ENCODE data around the gene TRAIP. TPM values are rescaled to one million over a fixed set of nuclear protein-coding genes. Genes with fewer than 3 reads are reported as not detected.
"Not testable (repeated sequence)": the region's sequence is repeated elsewhere in the genome, so short reads cannot be mapped to it uniquely, and the experiment has no call there.

TRAIP gene, protein sequence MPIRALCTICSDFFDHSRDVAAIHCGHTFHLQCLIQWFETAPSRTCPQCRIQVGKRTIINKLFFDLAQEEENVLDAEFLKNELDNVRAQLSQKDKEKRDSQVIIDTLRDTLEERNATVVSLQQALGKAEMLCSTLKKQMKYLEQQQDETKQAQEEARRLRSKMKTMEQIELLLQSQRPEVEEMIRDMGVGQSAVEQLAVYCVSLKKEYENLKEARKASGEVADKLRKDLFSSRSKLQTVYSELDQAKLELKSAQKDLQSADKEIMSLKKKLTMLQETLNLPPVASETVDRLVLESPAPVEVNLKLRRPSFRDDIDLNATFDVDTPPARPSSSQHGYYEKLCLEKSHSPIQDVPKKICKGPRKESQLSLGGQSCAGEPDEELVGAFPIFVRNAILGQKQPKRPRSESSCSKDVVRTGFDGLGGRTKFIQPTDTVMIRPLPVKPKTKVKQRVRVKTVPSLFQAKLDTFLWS
- 2.0 TPM for total RNA-seq
- long read RNA-seq: 0 reads

- intact Hi-C loops (cut with DNase I): no loop called here
- DNase-seq (ENCODE audit: low spot score): peak; percentile 97
Observed at GRCh38 chr3:49856181-49857005, at the start of gene TRAIP. Gene TRAIP (minus strand): TSS chr3:49856564. CDS start chr3:49856453, 111 bp downstream.

DNA sequence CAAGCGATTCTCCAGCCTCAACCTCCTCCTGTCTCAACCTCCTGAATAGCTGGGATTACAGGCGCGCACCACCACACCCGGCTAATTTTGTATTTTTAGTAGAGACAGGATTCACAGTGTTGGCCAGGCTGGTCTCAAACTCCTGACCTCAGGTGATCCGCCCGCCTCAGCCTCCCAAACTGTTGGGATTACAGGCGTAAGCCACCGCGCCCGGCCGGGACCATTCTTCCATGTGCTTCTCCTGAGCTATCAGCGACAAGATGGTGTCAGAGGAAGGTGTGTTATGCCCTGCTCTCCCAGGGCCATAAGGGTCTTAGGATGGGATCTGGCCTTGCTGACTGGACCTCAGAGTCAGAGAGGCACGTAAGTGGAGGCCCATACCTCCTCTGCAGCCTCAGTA lies 48.1 kb upstream of the TRAIP start:
- intact Hi-C loops (cut with DNase I): loop anchor here (2.0 to 10.0 kb wide), 3 partner anchors 62 to 370 kb away; partner anchors contain the start of gene INKA1
- not testable (repeated sequence) for DNase-seq (ENCODE audit: low spot score)

DNA sequence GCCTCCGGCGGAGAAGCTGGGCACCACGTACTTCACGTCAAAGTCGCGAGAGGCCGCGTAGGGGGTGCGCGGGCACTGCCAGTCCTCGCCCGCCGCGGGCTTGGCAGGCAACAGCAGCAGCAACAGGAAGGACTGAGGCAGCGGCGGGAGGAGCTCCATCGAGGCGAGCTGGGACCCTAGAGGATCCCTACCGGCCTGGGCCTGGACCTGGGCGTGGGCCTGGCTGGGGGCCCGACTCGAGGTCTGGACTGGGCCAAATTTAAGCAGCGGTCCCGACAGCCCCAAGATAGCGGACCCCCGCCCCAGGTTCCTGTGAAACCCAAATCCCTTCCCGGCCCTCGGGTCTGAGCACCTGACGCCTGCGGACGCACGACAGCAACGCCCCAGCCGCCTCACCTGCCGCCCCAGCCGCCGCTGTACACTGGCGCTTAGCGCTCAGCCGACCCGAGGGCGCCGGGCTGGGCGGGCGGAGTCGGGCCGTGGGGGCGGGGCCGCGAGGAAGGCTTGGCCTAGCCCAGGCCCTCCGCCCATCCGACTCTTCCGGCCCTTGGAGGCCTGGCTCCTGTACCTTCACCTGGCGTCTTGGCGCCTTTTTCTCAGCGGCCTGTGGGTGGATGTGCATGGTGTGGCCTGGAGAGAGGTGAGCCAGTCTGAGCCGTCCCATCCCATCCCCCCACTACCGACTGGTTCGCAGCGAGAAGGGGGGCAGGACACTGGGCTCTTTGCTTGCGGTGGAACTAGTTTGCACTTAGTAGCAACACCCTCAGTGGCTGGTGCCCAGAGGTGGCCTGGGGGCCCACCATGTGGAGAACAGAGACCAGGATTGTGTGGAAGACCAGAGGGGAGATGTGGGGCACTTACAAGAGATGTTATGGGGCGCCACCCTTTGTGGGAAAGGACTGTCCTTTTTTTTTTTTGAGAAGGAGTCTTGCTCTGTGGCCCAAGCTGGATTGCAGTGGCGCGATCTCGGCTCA lies 47.4 kb upstream of the TRAIP start, which contains the start of gene MST1R:
TSS of gene MST1R (minus strand) at position 423 of the 974 bp plus-strand sequence. CDS start at position 159, 264 bp downstream.
- intact Hi-C loops (cut with DNase I): loop anchor here (2.0 to 10.0 kb wide), 3 partner anchors 61 to 369 kb away; partner anchors contain the start of gene INKA1
- DNase-seq (ENCODE audit: low spot score): peak; percentile 89

DNA sequence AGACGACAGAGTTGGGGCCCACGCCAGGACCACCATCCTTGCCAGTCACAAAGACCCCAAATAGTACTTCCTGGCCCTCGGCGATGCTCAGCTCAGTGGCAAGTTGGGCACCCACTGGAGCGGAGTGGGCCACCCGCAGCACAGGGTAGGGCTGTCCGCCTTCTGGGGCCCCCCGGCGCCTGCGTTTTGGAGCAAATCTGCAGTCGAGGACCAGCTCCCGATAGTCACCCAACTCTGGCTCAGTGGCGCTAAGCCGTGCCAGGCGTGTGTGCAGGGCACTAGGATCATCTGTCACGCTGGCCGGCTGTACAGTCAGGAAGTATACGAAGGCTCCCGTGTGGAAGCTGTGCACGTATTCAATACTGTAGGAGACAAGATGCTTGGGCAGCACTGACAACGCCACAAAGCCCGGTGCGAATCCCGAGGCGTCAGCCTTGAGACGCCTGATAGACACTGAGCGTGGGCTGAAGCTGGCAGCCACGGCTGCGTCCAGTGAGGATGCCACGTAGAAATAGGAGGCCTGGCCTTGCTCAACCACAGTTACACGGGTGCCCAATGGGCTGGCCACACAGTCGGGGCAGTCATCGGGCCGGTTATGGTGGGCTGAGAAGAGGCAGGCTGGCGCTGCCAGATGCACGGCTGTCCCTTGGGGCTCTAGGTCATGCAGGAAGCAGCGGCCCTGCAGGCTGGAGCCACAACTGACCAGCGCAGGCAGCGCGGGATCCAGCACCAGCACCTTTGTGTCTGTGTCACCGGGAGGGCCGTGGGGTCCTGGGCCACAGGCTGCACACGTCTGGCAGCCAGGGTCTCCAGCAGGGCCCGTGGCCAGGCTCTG lies 46.4 kb upstream of the TRAIP start:
- no peak for DNase-seq (ENCODE audit: low spot score)
- intact Hi-C loops (cut with DNase I): loop anchor here (5.0 to 10.0 kb wide), 2 partner anchors 60 to 368 kb away; no protein-coding TSS in a partner anchor

DNA sequence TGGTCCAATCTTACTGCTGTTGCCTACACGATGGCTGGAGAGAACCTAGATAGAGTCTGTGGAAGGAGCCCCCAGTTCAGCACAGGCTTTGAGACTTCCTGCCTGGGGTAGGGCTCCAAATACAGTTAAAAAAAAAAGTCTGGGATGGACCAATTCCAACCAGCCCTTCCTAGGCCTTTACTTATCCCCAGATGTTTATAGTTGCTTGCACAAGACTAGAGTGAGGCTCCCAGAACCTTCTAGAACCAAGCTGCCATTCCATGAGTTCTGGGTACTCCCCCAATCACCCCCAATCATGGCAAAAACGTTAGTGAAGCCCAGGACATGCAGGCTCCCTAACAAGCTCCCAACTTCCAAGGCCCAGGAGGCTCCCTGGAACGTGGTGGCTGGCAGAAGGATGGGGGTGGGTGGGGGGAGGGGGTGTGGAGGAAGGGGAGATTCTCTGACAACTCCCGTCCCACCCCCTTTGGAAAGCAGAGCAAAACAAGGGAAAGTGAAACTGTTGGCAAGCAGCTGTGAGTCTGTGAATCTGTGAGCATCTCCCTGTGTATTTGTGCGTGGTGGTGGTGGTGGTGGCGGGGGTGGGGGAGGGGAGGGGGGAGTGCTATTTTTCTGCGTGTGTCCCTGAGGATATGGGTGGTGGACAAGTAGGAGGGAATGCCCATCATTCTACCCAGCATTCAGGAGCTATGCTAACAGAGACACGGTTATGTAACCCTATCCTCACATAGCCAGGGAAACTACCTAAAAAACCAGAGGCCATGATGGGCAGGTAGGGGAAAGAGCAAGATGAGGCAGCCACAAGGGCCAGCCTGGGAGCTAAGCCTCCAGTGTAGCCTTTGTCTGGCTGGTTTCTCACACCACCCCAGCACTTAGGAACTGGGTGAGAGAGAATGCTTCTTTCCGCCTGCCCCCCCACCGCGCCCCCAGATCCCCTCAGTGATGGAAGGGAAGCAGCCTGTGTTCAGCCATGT lies 45.3 kb upstream of the TRAIP start:
- intact Hi-C loops (cut with DNase I): loop anchor here (5.0 to 10.0 kb wide), 2 partner anchors 59 to 367 kb away; no protein-coding TSS in a partner anchor

DNA sequence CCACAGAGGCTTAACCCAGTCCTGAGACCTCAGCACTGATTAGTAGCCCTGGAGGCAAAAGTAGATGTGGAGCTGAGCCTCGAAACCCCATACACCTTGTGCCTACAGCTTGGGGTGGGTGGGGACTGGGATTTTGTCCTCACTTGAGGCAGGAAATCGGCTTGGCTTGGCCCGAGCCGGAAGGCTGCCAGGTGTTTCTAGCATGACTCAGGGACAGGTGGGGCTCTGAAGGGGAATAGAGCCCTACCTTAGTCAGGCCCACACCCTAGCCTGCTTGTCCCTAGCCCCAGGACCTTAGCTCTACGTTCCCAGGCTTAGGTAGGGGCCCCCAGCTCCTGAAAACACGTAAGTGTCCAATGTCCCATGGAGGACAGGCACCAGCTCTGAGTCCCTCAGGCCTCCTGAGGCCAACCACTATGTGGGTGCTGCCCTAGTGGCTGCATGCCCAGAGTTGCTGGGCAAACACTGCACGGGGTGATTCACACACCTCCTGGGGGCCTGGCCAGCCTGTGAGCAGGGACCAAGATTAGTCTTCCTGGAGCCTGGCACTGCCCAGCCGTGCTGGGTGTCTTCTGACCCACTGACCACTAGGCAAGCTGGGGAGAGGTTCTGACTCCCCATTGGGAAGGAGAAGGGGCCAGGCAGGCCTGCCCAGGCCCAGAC lies 44.3 kb upstream of the TRAIP start:
- no peak for DNase-seq (ENCODE audit: low spot score)
- intact Hi-C loops (cut with DNase I): loop anchor here (5.0 to 10.0 kb wide), 2 partner anchors 58 to 366 kb away; no protein-coding TSS in a partner anchor

More for the DNA sequence above, 45.3 kb upstream of the TRAIP start:
- DNase-seq (ENCODE audit: low spot score): no peak

DNA sequence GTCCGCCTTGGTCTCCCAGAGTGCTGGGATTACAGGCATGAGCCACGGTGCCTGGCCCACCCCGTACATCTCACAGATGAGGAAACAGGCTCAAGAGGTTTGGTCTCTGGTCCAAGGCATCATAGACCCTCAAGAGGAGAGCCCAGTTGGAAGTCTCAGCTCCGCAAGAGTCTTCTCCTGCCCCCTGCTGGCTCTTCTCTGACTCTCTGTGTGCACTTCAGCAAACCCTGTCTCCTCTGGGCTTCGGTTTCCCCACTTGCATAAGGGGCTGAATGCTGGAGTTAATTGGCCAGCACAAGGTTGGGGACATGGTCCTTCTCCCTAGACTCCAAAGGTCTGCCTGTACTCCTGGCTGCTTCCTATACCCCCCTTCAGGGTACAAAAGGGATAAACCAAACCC lies 43.5 kb upstream of the TRAIP start:
- no peak for DNase-seq (ENCODE audit: low spot score)
- intact Hi-C loops (cut with DNase I): loop anchor here (5.0 to 10.0 kb wide), 2 partner anchors 58 to 365 kb away; no protein-coding TSS in a partner anchor

DNA sequence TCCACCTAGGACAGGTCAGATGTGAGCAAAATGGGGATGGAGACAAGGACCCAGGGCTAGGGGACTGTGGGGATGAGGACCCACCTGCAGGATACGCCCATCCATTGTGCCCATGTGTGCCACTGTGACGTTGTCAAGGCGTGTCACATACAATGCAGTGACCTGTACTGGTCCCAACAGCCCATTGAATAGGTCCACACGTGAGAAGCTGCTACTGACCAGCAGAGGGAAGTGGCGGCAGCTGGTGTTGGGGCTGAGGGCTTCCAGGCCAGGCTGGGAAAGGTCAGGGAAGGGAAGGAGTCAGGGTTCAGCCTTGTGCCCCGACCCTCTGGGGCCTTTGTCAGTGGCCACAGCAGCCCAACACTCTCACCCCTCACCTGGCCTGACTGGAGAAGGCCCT lies 42.6 kb upstream of the TRAIP start:
- intact Hi-C loops (cut with DNase I): no loop called here
- DNase-seq (ENCODE audit: low spot score): no peak

GRCh38 chr3:49896345-49896744 lies 40.0 kb upstream of the TRAIP start:
- intact Hi-C loops (cut with DNase I): no loop called here
- DNase-seq (ENCODE audit: low spot score): no peak

DNA sequence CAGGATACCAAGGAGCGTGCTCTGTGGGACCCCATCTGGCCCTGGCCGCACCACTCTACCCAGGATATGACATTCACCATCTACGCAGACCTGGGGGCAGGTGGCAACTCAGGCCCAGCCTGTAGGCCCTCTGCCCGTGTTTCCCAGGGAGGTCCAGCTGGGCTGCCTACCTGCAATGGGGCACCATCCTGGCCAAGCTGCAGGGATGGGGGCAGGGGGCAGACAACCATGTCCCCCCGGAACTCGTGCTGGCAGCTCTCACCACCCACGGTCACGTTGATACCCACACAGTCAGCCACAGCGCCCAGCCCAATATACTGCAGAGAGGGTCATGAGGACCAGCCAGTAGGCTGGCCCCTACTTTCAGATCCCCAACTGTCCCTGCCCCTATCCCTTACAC lies 39.4 kb upstream of the TRAIP start:
- intact Hi-C loops (cut with DNase I): no loop called here

DNA sequence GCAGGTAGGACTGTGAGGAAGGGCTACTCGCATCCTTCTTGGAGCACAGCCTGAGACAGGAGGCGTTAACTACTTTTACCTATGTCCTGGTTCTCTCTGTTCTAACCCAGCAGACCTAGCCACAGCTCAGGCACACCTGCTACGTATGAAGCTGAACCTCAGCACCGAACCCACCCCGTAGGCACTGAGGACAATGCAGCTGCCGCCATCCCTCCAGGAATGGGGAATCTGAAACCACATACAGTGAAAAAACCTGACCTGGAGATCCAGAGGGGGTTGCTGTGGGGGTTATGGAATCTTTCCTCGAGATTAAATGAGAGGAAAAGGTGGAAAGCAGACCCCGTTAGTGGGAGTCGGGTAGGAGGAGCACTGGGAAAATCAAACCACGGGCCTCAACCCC lies 32.9 kb upstream of the TRAIP start:
- intact Hi-C loops (cut with DNase I): no loop called here
- no peak for DNase-seq (ENCODE audit: low spot score)

More for the DNA sequence above, 39.4 kb upstream of the TRAIP start:
- no peak for DNase-seq (ENCODE audit: low spot score)

GRCh38 chr3:49886922-49887265 lies 30.5 kb upstream of the TRAIP start:
- DNase-seq (ENCODE audit: low spot score): no peak
- intact Hi-C loops (cut with DNase I): no loop called here

- intact Hi-C loops (cut with DNase I): no loop called here
Observed at GRCh38 chr3:49883998-49884397, 27.6 kb upstream of the TRAIP start.

GRCh38 chr3:49882166-49882565 lies 25.8 kb upstream of the TRAIP start:
- DNase-seq (ENCODE audit: low spot score): no peak
- intact Hi-C loops (cut with DNase I): no loop called here

More at GRCh38 chr3:49883998-49884397, 27.6 kb upstream of the TRAIP start:
- DNase-seq (ENCODE audit: low spot score): no peak

DNA sequence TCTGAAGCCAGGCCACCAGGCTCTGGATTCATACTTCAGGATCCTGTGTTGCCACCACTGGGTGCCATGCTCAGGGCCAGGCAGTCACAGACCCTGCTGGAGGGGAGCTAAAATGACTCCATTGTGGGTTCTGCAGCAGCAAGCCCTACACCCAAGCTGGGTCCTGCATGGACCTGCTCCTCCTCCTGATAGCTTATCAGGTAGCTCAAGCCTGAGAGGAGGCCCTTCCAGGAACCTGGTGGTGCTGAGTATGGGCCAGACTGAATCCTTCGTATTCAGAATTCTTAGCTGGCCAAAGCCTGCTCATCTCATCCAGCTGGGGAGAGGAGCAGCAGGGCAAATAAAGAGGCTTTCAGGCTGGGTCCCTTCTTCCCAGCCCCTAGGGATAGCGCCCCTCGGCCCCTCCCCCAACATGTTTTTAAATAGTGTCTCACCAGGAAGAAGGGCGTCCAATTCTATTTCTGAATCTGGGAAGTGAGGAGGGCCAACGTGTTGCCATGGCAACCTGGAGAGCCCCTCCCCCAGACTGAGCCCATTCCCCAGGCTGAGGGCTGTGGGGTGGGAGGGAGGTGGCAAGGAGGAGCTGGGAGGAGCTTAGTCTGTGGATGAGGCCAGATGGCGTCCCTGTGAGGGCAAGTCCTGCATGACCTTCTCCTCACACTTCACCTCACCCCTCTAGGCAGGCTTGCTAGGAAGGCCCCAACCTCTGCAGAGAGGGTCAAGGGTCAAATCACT lies 24.4 kb upstream of the TRAIP start:
- DNase-seq (ENCODE audit: low spot score): no peak
- intact Hi-C loops (cut with DNase I): no loop called here

DNA sequence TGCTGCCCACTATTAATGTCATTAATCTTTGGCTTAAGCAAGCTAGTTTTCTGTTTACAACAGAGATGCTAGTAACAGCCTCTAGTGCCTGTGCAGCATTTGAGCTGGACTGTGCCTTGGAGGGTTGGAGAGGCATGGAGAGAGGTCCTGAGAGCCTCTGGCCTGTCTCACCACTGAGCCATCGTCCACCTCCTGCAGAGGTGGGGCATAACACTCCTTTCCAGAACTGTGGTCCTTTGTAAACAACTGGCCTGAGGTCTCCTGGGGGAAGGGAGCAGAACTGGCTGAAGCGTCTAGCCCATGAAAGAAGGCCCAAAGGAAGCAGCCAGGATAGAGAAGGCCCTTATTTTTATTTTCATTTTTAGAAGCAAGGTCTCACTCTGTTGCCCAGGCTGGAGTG lies 23.4 kb upstream of the TRAIP start:
- no peak for DNase-seq (ENCODE audit: low spot score)
- intact Hi-C loops (cut with DNase I): no loop called here
